ENCODE results near the gene OBSCN.

The OBSCN gene

GRCh38 chr1:228428412-228428811, 220.6 kb downstream of the OBSCN start:
- no peak for DNase-seq

Measured in activated CD4-positive, alpha-beta T cell treated with anti-CD3 and anti-CD28 coated beads for 48 hours (primary cell).